ENCODE measurements around the gene IL1F10.

GRCh38 chr2:113075600-113075999, 7.8 kb downstream of the IL1F10 start:
- no peak for TF ChIP-seq POLR2A (IDR thresholded peaks at IDR 0.05)
- TF ChIP-seq, protein P1, sequence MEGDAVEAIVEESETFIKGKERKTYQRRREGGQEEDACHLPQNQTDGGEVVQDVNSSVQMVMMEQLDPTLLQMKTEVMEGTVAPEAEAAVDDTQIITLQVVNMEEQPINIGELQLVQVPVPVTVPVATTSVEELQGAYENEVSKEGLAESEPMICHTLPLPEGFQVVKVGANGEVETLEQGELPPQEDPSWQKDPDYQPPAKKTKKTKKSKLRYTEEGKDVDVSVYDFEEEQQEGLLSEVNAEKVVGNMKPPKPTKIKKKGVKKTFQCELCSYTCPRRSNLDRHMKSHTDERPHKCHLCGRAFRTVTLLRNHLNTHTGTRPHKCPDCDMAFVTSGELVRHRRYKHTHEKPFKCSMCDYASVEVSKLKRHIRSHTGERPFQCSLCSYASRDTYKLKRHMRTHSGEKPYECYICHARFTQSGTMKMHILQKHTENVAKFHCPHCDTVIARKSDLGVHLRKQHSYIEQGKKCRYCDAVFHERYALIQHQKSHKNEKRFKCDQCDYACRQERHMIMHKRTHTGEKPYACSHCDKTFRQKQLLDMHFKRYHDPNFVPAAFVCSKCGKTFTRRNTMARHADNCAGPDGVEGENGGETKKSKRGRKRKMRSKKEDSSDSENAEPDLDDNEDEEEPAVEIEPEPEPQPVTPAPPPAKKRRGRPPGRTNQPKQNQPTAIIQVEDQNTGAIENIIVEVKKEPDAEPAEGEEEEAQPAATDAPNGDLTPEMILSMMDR (IDR thresholded peaks at IDR 0.05) = no peak
